Measurements from ENCODE around the gene SNUPN.

GRCh38 chr15:75663931-75664421, 38.5 kb upstream of the SNUPN start:
- TF ChIP-seq CTCF (IDR thresholded peaks at IDR 0.05) (no peak), POLR2A (IDR thresholded peaks at IDR 0.05) (no peak)
